ENCODE data around the gene UBR7. TPM values are rescaled to one million over a fixed set of nuclear protein-coding genes. Genes with fewer than 3 reads are reported as not detected.
A peak's percentile ranks its signal among the peaks of the same experiment; 100 is the strongest.

The UBR7 gene
- total and polyA plus RNA-seq, 4 donors: 11.3 to 26.0 (median 14.3) TPM

DNA sequence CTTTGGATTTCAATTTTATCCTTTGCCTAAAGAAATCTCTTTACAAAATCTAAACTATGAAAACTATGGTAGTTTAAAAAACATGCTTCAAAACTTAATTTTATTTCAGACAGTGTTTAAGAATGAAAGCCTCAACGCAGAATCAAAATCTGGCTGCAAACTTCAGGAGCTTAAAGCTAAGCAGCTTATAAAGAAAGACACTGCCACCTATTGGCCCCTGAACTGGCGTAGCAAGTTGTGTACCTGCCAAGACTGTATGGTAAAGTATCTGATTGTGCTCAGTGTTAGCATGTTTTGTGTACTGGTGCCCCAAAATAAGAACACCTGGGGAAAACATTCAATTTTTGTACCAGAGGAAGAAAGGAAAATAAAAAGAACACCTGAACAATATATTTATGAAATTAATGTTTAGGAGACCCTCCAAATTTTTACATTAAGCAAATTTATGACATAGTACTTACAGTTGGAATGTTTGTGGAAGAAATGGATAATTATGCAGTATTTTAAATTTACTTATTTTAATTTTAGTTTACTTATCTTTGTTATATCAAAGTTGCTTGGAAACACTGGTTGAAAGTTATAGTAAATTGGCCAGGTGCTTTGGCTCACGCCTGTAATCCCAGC lies 12.2 kb downstream of the UBR7 start:
- TF ChIP-seq, protein P1, sequence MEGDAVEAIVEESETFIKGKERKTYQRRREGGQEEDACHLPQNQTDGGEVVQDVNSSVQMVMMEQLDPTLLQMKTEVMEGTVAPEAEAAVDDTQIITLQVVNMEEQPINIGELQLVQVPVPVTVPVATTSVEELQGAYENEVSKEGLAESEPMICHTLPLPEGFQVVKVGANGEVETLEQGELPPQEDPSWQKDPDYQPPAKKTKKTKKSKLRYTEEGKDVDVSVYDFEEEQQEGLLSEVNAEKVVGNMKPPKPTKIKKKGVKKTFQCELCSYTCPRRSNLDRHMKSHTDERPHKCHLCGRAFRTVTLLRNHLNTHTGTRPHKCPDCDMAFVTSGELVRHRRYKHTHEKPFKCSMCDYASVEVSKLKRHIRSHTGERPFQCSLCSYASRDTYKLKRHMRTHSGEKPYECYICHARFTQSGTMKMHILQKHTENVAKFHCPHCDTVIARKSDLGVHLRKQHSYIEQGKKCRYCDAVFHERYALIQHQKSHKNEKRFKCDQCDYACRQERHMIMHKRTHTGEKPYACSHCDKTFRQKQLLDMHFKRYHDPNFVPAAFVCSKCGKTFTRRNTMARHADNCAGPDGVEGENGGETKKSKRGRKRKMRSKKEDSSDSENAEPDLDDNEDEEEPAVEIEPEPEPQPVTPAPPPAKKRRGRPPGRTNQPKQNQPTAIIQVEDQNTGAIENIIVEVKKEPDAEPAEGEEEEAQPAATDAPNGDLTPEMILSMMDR (IDR thresholded peaks at IDR 0.05; ENCODE audit: control extremely low read depth, extremely low read depth): peak; percentile 28
- Histone ChIP-seq H3K9me3 (ENCODE audit: control insufficient read depth in 4 of 4, insufficient read depth in 3 of 4, low read length in 3 of 4) (no peaks in the 10 kb centered on the region), H3K27ac (ENCODE audit: low read depth in 1 of 2, low read length in 1 of 2) (no peak overlapping the region), H3K9ac (ENCODE audit: insufficient read depth in 1 of 2, low read length in 2 of 2) (no peak overlapping the region), H3K4me3 (no peak overlapping the region), H3K4me1 (ENCODE audit: control insufficient read depth in 5 of 5, insufficient read depth in 5 of 5, low read length in 5 of 5) (no peaks in the 10 kb centered on the region), H3K27me3 (ENCODE audit: control insufficient read depth in 3 of 3, insufficient read depth in 3 of 3, low read length in 2 of 3) (no peaks in the 10 kb centered on the region), H3K36me3 (ENCODE audit: control insufficient read depth in 4 of 4, insufficient read depth in 4 of 4, low read length in 4 of 4) (peaks cover 0 to 41% (median 30%) of the 10 kb centered on the region in 4 donors)
- peak; percentile 49 to 77 (median 55) for DNase-seq
- ATAC-seq (ENCODE audit: insufficient read depth, low FRiP score): no peak
- whole genome bisulfite sequencing, 2 donors: 55 to 72% methylated on average over 3 of the region's 3 CpGs

DNA sequence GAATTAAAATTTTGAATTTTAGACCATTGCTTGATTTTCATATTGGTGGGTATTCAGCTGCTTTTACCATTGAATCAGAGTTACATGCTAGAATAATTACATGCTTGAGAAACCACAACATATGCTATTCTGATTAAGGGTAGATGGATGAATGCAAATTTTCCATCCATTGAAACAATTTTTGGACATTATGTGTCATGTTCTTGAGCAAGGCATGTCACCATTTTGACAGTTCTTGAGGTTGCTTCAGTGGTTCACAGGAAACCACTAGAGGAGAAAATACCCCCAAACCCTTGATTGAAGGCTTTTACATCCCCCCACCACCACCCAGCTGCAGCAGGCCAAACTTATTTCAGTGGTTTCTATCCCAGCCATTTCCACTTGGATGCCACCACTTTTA lies 13.5 kb downstream of the UBR7 start:
- Histone ChIP-seq H3K4me1 (ENCODE audit: control insufficient read depth in 5 of 5, insufficient read depth in 5 of 5, low read length in 5 of 5) (no peaks in the 10 kb centered on the region), H3K36me3 (ENCODE audit: control insufficient read depth in 4 of 4, insufficient read depth in 4 of 4, low read length in 4 of 4) (peaks cover 0 to 35% (median 28%) of the 10 kb centered on the region in 4 donors), H3K27me3 (ENCODE audit: control insufficient read depth in 3 of 3, insufficient read depth in 3 of 3, low read length in 2 of 3) (no peaks in the 10 kb centered on the region), H3K27ac (ENCODE audit: low read depth in 1 of 2, low read length in 1 of 2) (no peak overlapping the region), H3K4me3 (no peak overlapping the region), H3K9ac (ENCODE audit: insufficient read depth in 1 of 2, low read length in 2 of 2) (no peak overlapping the region), H3K9me3 (ENCODE audit: control insufficient read depth in 4 of 4, insufficient read depth in 3 of 4, low read length in 3 of 4) (no peaks in the 10 kb centered on the region)
- TF ChIP-seq, protein P1 (IDR thresholded peaks at IDR 0.05; ENCODE audit: control extremely low read depth, extremely low read depth): no peak
- DNase-seq (no peak), ATAC-seq (ENCODE audit: insufficient read depth, low FRiP score) (no peak)

DNA sequence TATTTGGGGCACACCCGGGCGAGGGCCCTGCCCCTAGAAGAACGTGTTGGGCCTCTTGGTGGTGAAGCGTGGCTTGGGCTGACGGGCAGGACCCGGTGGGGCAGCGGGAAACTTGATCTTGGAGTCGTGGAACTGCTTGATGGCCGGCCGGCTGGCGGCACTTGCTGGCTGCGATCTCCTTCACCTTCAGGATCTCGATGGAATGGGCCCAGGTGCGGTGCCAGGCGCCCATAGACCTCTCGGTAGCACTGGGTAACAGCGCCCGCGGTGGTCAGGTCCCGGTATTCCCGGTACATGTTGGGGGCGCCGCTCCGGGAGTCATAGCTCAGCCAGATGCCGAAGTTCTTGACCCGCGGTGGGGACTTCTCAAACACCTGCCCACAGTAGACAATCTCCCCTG lies 16.5 kb downstream of the UBR7 start:
- Histone ChIP-seq H3K4me3 (no peak overlapping the region), H3K9me3 (ENCODE audit: control insufficient read depth in 4 of 4, insufficient read depth in 3 of 4, low read length in 3 of 4) (no peaks in the 10 kb centered on the region), H3K27me3 (ENCODE audit: control insufficient read depth in 3 of 3, insufficient read depth in 3 of 3, low read length in 2 of 3) (no peaks in the 10 kb centered on the region), H3K4me1 (ENCODE audit: control insufficient read depth in 5 of 5, insufficient read depth in 5 of 5, low read length in 5 of 5) (no peaks in the 10 kb centered on the region), H3K36me3 (ENCODE audit: control insufficient read depth in 4 of 4, insufficient read depth in 4 of 4, low read length in 4 of 4) (peaks cover 15 to 37% (median 35%) of the 10 kb centered on the region in 4 donors), H3K9ac (ENCODE audit: insufficient read depth in 1 of 2, low read length in 2 of 2) (no peak overlapping the region), H3K27ac (ENCODE audit: low read depth in 1 of 2, low read length in 1 of 2) (no peak overlapping the region)
- ATAC-seq (ENCODE audit: insufficient read depth, low FRiP score) (no peak), DNase-seq (no peak)
- TF ChIP-seq, protein P1 (IDR thresholded peaks at IDR 0.05; ENCODE audit: control extremely low read depth, extremely low read depth): no peak
- WGBS, 2 donors: 97 to 98% methylated on average over 27 of the region's 27 CpGs

DNA sequence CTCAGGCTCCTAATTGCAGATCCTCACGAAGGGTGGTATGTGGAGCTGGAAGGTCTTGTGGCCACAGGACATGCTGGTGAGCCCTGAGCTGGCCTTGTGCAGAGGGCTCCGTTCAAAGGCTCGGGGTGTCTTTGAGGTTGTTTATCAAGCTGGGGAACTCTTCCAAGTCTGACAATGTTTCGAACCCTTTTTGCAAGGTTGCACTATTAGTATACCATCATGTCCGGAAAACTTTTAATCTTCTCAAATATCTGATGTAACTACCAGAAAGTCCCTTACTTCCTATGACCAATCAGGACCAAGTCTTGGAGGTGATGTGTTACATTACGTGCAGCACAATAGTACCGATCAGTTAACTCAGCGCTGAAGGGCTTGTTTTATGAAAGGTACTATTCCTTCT lies 21.5 kb downstream of the UBR7 start:
- ATAC-seq (ENCODE audit: insufficient read depth, low FRiP score) (no peak), DNase-seq (no peak)
- TF ChIP-seq, protein P1 (IDR thresholded peaks at IDR 0.05; ENCODE audit: control extremely low read depth, extremely low read depth): no peak
- H3K9me3 ChIP-seq (ENCODE audit: control insufficient read depth in 4 of 4, insufficient read depth in 3 of 4, low read length in 3 of 4): peaks cover 0 to 4% (median 0%) of the 10 kb centered on the region in 4 donors
- H3K4me3 ChIP-seq: no peak overlapping the region
- H3K9ac ChIP-seq (ENCODE audit: insufficient read depth in 1 of 2, low read length in 2 of 2): no peak overlapping the region
- 92 to 97% methylated on average over 8 of the region's 8 CpGs for WGBS, 2 donors
- H3K4me1 ChIP-seq (ENCODE audit: control insufficient read depth in 5 of 5, insufficient read depth in 5 of 5, low read length in 5 of 5): peaks cover 0 to 4% (median 0%) of the 10 kb centered on the region in 5 donors
- no peaks in the 10 kb centered on the region for H3K27me3 ChIP-seq (ENCODE audit: control insufficient read depth in 3 of 3, insufficient read depth in 3 of 3, low read length in 2 of 3)
- no peak overlapping the region for H3K27ac ChIP-seq (ENCODE audit: low read depth in 1 of 2, low read length in 1 of 2)
- H3K36me3 ChIP-seq (ENCODE audit: control insufficient read depth in 4 of 4, insufficient read depth in 4 of 4, low read length in 4 of 4): peaks cover 15 to 26% (median 19%) of the 10 kb centered on the region in 4 donors
